ENCODE results near the gene TCF7L1.

GRCh38 chr2:85282914-85283313 is 149.7 kb downstream of the TCF7L1 start:
- no peak for TF ChIP-seq CTCF (IDR thresholded peaks at IDR 0.05; ENCODE audit: low read depth, low read length, poor library complexity, severe bottlenecking)
- TF ChIP-seq EZH2phosphoT487 (IDR thresholded peaks at IDR 0.05; ENCODE audit: borderline replicate concordance, low read length) = no peak
